Muscle layer of colon (tissue), 2 donors: ENCODE measurements around the gene KIZ.
"Not testable (repeated sequence)": the region's sequence is repeated elsewhere in the genome, so short reads cannot be mapped to it uniquely, and the experiment has no call there.

Experiments
- H3K27ac ChIP-seq: one replicate; pipeline ENCODE4 v1.7.0; 2013; ENCODE audit warnings: low read depth, mild to moderate bottlenecking, low read length, moderate library complexity
- H3K27me3 ChIP-seq, 2 donors: one replicate each; pipeline ENCODE4 v1.7.0; 2013; ENCODE audit warnings: low read length in 2 of 2, mild to moderate bottlenecking in 2 of 2; ENCODE audit not compliant: insufficient read depth in 2 of 2, control insufficient read depth in 1 of 2
- H3K36me3 ChIP-seq: one replicate; pipeline ENCODE4 v1.7.0; 2013; ENCODE audit warnings: mild to moderate bottlenecking, low read length; ENCODE audit not compliant: insufficient read depth
- H3K4me1 ChIP-seq: one replicate; pipeline ENCODE4 v1.7.0; 2013; ENCODE audit warnings: mild to moderate bottlenecking, low read length; ENCODE audit not compliant: insufficient read depth
- H3K4me3 ChIP-seq, 2 donors: one replicate each; pipeline ENCODE4 v1.7.0; 2013; ENCODE audit warnings: low read length in 2 of 2, low read depth in 1 of 2, mild to moderate bottlenecking in 1 of 2, moderate library complexity in 1 of 2
- H3K9ac ChIP-seq: one replicate; pipeline ENCODE4 v1.7.0; 2013; ENCODE audit warnings: low read length
- H3K9me3 ChIP-seq: one replicate; pipeline ENCODE4 v1.7.0; 2013; ENCODE audit warnings: mild to moderate bottlenecking, low read length
- donor health status: abdominal sarcoma.
- donor health status: Adenocarcinoma of cecum.

KIZ gene

DNA sequence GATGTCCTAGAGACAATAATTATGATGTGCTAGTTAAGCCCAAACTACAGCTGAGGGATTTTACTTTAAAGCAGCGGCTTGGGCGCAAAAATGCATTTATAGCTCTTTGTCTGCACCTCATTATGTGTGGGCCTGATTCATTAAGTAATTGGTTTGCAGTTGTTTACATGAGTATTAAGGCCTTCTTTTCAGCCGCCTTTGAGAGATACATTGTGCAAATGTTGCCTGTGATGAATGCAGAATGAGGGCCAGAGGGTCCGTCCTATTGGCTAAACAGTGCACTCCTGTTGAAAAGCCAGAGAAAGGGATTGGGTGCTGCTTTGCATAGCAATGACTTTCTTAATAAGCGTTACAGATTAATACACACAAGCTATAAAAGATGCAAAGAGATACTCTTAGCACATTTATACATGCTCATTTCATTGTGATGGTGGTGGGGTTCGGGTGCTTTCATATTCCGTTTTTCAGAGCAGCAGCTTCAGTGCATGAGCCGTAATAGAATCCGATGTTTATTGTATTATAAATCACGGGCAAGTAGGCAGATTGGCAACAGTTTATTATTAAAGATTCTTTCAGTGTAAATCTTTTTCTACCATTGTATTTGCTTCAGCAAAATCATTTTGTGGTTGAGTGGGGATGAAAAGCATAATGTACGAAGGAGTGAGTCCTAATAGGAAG lies 109.1 kb downstream of the KIZ start:
- Histone ChIP-seq H3K36me3 (peaks cover 53% of the 10 kb centered on the region), H3K9ac (no peak overlapping the region), H3K4me1 (peaks cover 19% of the 10 kb centered on the region), H3K9me3 (no peaks in the 10 kb centered on the region), H3K27ac (no peak overlapping the region), H3K4me3 (no peak overlapping the region), H3K27me3 (no peaks in the 10 kb centered on the region)

DNA sequence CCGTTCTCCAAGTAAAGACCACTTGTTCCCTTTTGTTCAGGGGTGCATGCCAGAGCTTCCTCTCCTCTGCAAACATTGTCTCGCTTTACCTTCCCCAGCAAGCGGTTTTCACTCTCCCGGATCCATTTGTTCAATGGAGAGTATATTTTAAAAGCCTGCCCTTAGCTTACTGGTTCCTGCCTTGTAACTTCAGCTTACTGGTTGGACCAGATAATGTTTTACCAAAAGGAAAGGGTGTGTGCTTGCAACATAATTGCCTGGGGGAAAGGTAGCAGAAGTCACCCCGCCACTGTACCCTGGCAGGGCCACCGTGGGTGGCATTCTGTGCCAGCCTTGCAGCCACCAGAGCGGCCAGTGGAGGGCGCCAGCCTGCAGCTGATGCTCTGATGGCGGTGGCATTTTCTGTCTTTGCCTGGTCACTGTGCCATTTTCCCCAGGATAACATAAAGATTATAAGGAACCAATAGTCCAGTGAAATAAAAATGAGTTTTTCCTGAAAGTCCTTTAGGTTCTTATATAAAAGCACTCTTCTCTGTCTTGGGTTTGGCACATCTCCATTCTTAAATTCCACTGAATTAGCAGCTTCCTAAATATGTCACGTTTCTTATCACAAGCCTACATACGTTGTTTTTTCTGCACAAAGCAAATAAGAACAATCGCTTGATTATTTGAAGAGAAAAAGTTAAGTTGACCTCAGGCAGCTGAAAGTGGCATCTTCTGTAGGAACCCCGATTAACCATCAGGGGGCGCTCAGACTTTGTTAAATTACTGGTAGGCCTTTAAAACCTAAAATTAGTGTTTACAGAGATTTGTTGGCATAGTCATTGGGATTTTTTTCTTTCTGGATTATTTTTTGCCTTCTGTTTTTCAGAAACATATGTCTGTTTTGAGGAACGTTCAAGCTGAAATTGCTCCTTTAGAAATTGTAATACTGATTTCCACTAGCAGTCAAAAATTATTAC lies 109.9 kb downstream of the KIZ start:
- H3K9ac ChIP-seq: no peak overlapping the region
- H3K27me3 ChIP-seq: no peaks in the 10 kb centered on the region
- H3K9me3 ChIP-seq: no peaks in the 10 kb centered on the region
- H3K36me3 ChIP-seq: peaks cover 45% of the 10 kb centered on the region
- no peak overlapping the region for H3K4me3 ChIP-seq
- H3K4me1 ChIP-seq: peaks cover 19% of the 10 kb centered on the region
- no peak overlapping the region for H3K27ac ChIP-seq

DNA sequence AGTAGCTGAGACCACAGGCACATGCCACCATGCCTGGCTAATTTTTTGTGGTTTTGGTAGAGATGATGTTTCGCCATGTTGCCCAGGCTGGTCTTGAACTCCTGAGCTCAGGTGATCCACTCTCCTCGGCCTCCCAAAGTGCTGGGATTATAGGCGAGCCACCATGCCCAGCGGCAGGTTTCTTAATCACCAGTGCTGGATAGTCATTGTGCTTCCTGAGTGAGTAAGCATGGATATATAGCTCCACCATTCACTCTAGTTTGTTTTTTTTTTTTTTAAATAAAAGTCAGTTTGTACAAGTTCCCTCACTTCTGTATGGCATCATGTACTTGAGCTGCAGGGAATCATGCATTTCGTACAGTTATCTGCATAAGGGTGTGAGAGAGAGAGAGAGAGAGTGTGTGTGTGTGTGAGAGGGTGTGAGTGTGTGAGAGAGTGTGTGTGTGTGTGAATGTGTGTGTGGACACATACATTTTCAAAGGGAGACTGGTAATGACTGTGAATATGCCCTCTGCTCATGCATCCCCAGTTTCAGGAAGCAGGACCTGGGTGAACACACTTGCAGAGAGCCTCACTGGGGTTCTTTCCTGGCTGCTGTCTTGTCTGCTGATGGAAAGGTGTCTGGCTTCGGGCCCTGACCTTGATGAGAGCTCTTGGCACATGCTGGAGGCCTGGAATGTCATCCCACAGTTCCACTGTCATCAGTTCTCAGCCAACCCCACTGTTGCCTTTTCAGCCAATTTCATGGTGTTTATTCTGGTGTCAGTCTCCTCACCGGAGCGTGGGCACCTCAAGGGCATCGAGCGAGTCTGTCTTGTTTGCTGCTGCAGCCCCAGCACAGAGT lies 112.3 kb downstream of the KIZ start:
- peaks cover 30% of the 10 kb centered on the region for H3K36me3 ChIP-seq
- no peaks in the 10 kb centered on the region for H3K9me3 ChIP-seq
- H3K27me3 ChIP-seq: no peaks in the 10 kb centered on the region
- no peak overlapping the region for H3K27ac ChIP-seq
- no peak overlapping the region for H3K9ac ChIP-seq
- H3K4me1 ChIP-seq: peaks cover 19% of the 10 kb centered on the region
- no peak overlapping the region for H3K4me3 ChIP-seq

DNA sequence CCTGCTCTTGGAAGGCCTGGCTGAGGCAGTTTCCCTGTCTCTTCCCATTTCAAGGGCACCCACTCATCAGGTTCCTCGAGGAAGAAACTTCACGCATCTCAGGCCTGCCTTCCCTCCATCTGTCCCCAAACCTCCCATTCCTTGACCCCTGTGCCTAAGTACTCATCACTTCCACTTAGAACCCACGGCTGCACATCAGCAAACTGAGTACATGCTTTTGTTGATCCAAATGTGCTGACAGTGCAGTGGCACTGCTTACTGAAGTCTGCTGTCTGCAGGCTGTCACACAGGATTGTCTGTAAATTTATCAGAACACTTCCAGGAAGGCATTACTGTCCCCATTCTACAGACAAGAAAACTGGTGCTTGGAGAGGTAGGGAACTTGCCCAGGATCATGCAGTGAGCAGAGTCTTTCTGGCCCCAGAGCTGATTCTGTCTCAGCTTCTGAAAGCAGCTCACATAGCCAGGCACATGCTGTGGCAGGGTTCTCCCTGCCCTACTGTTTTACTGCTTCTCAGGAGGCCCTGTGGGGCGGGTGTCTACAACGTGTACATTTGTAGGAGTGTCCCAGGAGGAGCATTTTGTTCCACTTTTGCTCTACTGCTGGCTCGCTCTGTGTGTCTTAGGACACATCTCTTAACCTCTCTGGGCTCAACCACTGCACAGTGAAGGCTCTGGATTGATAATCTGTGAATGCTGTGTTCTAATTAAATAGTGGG lies 113.1 kb downstream of the KIZ start:
- no peak overlapping the region for H3K4me3 ChIP-seq
- no peaks in the 10 kb centered on the region for H3K27me3 ChIP-seq
- H3K9me3 ChIP-seq: no peaks in the 10 kb centered on the region
- H3K4me1 ChIP-seq: peaks cover 19% of the 10 kb centered on the region
- H3K9ac ChIP-seq: no peak overlapping the region
- peaks cover 36% of the 10 kb centered on the region for H3K36me3 ChIP-seq
- no peak overlapping the region for H3K27ac ChIP-seq

DNA sequence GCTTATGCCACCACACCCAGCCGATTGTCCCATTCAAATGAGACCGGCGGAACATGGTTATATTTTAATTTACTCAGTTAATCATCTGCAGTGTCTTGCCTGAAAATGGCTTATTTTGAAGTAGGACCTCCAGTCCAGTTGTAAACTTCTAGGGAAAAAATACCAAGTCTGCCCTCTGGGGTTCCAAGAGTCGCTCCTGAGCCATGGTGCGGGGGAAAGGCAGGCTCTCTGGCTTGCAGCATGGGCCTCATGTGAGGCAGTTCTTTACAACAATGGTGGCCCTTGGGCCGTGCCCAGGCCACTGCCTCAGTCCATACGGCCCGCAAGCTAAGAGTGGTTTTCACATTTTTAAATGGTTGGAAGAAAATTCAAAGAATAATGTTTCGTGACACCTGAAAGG lies 114.5 kb downstream of the KIZ start:
- H3K4me3 ChIP-seq: no peak overlapping the region
- peaks cover 12% of the 10 kb centered on the region for H3K4me1 ChIP-seq
- H3K27ac ChIP-seq: no peak overlapping the region
- H3K9ac ChIP-seq: no peak overlapping the region
- no peaks in the 10 kb centered on the region for H3K9me3 ChIP-seq
- peaks cover 44% of the 10 kb centered on the region for H3K36me3 ChIP-seq
- H3K27me3 ChIP-seq: no peaks in the 10 kb centered on the region

DNA sequence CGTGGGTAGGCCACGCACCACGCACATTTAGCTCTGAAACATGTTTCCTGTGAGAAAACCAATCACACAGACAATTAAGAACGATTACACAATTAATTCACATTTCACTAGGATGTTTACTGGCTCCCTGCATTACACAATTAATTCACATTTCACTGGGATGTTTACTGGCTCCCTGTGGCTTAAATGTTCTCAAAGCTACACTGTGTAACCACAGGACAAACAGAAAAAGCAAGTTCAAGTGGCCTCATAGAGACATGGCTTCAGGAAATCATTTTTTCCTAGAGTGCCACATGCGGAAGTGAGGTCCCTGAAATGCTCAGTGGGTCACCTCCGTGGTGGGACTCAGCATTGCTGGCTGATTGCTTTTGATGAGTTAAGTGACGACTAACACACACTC lies 115.5 kb downstream of the KIZ start:
- H3K9ac ChIP-seq: no peak overlapping the region
- no peaks in the 10 kb centered on the region for H3K9me3 ChIP-seq
- peaks cover 49% of the 10 kb centered on the region for H3K36me3 ChIP-seq
- H3K4me3 ChIP-seq: no peak overlapping the region
- H3K27ac ChIP-seq: no peak overlapping the region
- no peaks in the 10 kb centered on the region for H3K27me3 ChIP-seq
- H3K4me1 ChIP-seq: peaks cover 1% of the 10 kb centered on the region

DNA sequence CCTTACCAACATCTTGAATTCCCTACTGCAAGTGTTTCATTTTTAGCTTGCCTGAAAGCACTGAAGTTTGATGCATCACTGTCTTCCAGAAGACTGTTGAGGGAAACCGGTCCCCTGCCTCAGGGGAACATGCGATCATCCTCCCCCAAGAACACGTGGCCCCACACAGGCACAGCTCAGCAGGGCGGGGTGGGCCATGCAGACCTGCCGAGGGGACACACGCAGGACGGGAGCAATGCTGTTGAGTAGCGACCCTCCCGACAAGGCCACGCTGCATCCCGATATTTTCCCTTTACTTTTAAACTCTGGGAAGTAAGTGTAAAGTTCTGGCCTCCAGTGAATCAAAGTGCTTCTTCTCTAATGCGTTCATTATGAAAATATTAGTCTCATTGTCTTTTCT lies 117.9 kb downstream of the KIZ start:
- Histone ChIP-seq H3K36me3 (peaks cover 36% of the 10 kb centered on the region), H3K4me1 (no peaks in the 10 kb centered on the region), H3K9me3 (no peaks in the 10 kb centered on the region), H3K27me3 (no peaks in the 10 kb centered on the region), H3K4me3 (no peak overlapping the region), H3K27ac (no peak overlapping the region), H3K9ac (no peak overlapping the region)

DNA sequence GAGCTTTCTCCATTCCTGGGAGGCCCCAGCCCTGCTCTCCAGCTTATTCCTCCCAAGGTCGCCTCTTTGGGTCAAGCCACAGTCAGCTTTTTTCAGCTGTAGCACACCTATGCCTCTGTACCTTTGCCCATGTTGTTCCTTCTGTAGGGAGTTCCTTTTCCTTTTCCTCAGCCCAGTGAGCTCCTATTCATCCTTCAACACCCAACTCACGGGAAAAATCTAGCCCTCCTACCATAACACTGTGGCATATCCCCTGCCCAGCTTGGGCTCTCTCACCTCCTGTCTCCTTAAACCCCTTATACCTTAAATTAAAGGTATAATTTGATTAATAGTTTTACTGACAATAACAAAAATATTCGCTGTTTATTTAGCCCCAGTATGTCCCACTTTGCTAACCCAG lies 118.9 kb downstream of the KIZ start:
- no peak overlapping the region for H3K4me3 ChIP-seq
- no peaks in the 10 kb centered on the region for H3K4me1 ChIP-seq
- H3K27me3 ChIP-seq: no peaks in the 10 kb centered on the region
- H3K36me3 ChIP-seq: peaks cover 29% of the 10 kb centered on the region
- H3K9ac ChIP-seq: no peak overlapping the region
- no peaks in the 10 kb centered on the region for H3K9me3 ChIP-seq
- no peak overlapping the region for H3K27ac ChIP-seq

DNA sequence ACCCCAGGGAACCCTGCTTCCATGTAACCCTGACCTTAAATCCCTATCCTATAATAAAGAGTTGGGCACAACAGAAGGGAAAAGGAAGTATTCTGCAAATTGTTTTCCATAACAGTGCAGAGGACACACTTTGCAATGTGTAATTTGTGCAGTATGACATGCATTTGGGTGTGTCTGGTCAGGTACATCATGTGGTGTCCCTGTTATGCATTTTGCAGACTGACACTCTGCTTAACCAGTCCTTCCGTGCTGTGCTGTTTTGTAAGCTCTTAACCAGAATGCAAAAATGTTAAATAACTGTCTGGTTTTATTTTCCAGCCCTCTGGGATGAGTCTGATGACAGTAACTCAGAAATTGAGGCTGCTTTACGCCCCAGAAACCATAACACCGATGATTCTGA lies 120.3 kb downstream of the KIZ start:
- Histone ChIP-seq H3K4me1 (no peaks in the 10 kb centered on the region), H3K4me3 (no peak overlapping the region), H3K9ac (no peak overlapping the region), H3K9me3 (no peaks in the 10 kb centered on the region), H3K27me3 (no peaks in the 10 kb centered on the region), H3K36me3 (peaks cover 29% of the 10 kb centered on the region), H3K27ac (no peak overlapping the region)

DNA sequence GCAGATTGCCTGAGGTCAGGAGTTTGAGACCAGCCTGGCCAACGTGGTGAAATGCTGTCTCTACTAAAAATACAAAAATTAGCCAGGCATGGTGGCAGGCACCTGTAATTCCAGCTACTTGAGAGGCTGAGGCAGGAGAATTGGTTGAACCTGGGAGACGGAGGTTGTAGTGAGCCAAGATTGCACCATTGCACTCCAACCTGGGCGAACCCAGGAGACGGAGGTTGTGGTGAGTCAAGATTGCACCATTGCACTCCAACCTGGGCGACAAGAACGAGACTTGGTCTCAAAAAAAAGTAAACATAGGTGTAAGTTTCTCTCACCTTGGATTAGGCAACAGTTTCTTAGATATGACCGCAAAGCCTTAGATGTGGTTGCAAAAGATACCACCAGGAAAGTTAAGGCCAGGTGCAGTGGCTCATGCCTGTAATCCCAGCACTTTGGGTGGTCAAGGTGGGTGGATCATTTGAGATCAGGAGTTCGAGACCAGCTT lies 121.8 kb downstream of the KIZ start:
- H3K4me3 ChIP-seq, H3K4me1 ChIP-seq, H3K9me3 ChIP-seq, H3K27me3 ChIP-seq, H3K27ac ChIP-seq, H3K9ac ChIP-seq: not testable (repeated sequence)
- H3K36me3 ChIP-seq: peaks cover 24% of the 10 kb centered on the region
